HG03521 (cell line): Measurements from ENCODE around the gene IFI27L1.

ENCODE experiments used
- ATAC-seq: cut with Tn5 transposase; IDR thresholded peaks from one replicate; pipeline ENCODE4 v1.9.1; 2021; ENCODE audit warnings: mild to moderate bottlenecking, moderate library complexity; ENCODE audit not compliant: unreplicated experiment

IFI27L1 gene, protein sequence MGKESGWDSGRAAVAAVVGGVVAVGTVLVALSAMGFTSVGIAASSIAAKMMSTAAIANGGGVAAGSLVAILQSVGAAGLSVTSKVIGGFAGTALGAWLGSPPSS

DNA sequence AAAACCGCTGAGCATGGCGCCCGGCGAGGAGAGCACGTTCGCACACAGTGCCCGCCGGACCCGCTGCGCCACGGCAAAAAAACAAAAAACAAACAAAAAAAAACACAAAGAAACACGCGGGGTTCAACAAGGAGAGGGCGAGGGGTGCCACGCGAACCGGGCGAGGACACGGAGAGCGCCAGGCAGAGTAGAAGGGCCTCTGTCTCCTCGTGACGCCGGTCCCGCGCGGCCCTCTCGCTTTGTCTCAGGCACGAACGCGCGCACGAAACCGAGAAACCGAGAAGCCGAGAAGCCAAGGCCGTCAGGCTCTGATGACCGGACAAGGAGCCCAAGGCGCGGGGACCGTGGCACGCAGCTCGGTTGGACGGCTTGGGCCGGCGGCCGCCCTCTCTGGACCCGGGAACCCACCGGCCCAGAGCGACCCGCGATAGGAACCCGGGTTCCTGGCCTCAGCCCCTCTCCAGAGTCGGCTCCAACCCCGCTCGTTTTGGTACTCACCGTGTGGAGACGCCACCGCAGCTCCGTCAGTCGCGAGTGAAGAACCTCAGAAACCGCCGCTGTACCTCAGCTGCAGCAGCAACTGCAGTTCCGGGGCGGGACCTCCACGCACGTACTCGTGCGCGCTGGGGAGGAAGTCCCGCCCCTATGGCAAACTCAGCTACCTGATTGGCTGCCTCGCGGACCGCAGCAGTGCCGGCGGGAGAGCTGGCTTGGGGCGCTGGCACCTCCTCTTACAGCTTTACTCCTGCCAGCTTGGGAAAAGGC lies at the start of gene IFI27L1, which contains the start of gene DDX24:
TSS of gene IFI27L1 (plus strand) at position 690 of the 765 bp plus-strand sequence. CDS start 15,628 bp downstream, outside the sequence.
TSS of gene DDX24 (minus strand) at position 582 of the 765 bp plus-strand sequence. CDS start 1,460 bp downstream, outside the sequence.
- peak; percentile 96 for ATAC-seq

DNA sequence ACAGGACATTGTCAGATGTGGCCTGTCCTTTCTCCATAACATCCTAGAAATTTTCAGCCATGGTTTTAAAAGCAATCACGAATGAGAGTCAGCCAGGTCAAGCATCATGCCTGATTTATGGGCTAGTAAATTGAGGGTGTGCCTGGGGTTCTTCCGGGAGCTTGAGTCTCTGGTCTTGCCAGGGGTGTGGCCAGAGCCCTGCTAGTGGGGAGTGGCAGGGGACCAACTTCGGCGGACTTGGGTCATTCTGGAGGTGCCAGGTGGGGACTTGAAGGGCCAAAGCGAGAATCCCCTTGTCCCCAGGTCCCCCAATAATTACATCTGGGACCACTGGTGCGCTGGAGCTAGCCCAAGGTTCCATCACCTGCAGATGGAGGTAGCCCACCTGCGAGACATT lies 49.2 kb upstream of the IFI27L1 start:
- no peak for ATAC-seq

DNA sequence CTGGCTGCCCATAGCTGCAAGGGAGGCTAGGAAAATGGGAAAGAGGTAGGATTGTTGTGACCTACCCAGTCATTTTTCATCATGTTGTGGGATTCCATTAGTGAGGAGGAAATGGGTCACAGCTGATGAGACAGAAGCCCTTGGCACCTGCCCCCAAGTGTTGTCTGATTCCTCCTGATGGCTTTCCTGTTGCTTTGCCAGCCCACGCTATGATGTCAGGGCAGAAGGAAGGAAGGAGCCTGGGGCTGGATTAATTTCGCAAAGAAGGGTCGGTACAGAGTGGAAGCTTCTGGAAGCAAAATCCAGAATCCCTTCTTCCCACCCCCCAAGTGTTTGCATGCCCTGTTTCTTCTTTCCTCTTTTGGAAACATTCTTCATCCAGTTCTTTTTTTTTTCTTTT lies 46.2 kb upstream of the IFI27L1 start:
- no peak for ATAC-seq

DNA sequence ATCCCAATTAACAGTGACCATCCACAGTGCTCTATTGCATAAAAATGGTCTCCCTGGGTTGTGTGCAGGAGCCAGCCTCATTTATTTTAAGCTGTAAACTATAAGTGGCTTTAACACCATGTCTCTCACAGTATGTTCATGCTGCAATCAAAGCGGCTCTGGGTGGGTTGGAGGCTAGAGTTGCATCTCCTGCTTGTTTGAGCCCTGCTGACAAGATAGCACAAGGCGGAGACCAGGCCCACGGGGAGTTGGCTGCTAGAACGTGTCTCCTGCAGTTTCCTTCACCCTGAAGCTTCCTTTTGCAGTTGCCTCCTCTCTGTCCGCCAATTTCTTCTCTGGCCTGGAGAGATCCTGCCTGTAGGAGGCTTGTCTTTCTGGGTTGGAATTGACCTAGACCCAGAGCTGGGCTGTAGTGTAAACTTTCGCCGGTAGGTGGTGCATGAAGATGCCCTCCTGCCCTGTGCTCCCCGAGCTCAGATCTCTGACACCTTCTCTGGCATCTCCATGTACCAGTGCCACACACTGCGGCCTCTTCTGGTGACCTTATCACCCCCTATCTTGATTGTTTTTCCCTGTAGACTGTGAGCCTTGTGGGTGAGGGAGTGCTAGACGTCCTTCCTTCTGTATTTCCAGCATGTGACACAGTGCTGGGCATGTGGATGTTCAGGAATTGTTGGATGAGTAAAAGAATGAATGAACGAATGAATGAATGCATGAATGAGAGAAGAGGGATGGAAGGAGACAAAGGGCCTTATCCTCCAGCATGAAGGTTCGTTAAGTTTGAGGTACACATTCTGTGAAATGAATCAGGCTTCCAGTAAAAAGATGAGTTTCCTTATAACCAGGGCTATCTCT lies 44.6 kb upstream of the IFI27L1 start:
- peak; percentile 80 for ATAC-seq

DNA sequence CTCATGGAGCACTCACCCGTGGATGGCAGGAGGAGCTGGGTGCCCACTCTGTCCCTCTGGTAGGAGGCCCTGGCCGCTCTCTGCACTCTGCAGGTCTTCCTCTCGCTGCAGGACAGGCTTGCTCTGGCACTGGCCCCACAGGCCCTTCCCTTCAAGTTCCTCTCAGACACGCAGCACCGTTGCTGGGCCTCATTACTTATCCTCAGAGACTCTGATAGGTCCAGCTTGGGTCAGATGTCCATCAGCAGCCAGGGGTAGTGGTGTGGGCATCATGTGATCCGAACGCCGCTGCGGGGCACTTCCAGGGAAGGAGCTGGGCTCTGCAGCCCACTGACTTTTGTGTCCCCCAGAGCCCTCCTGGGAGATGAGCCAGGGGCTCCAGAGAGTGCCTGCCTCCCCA lies 43.2 kb upstream of the IFI27L1 start:
- ATAC-seq: no peak

DNA sequence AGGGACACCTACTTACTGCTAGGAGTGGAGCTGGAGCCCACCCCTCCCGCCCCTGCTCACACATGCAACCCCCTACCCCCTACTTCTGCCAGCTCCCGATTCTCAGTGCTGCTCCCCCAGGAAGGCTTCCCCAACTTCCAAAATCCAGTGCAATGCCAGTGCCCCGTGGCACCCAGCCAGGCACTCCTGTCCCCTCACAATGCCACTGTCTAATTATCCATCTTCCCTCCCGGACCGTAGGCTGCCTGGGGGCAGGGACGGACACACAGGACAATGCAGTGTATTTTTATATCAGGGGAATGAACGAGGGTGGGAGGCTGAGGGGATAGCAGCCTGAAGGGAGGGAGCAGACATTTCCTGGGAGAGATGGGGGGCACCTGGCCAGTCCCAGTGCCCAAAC lies 42.6 kb upstream of the IFI27L1 start:
- ATAC-seq: no peak

DNA sequence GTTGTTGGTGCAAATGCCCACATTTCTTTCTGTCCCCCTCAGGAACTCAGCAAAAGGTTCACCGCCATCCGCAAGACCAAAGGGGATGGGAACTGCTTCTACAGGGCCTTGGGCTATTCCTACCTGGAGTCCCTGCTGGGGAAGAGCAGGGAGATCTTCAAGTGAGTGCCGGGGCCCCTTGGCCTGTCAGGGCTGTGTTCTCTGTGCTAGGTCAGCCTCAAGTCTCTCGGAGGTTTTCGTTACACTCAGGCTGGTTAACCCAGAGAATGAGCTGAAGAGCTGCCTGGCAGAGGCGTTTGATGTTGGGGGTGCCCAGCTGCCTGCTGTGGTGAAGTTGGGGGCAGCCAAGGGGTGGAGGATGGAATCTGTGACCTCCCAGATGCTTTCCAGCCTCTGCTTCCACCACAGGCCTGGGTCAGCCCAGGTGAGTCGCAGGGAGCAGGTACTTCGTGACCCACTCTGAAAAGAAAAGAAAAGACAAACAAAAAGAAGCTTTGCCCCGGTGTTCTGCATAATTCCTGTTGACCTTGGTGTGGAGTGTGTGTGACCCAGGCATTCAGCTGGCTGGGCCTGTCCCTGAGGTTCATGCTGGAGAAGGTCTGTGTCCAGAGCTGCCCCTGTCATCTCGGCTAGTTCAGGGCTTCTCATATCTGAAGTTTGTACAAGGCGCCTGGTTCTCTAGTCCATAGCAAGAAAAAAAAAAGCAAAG lies 42.0 kb upstream of the IFI27L1 start:
- ATAC-seq: no peak

DNA sequence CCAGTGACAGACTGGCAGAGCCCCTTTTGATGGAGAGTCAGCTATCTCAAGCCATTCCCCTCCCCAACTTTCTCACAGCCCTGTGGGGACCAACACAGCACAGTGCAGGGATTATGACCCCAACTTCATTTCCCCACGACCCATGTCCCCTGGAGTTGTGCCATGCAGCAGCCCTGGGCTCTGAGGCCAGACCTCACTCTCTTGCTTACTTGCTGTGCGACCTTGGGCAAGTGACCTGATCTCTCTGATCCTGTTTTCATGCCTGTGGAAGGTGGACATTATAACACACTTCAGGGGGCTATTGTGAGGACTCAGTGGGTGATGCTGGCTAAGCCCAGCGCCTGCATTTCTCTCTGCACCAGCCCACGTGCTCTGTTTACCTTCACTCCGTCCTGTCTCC lies 40.9 kb upstream of the IFI27L1 start:
- ATAC-seq: no peak

DNA sequence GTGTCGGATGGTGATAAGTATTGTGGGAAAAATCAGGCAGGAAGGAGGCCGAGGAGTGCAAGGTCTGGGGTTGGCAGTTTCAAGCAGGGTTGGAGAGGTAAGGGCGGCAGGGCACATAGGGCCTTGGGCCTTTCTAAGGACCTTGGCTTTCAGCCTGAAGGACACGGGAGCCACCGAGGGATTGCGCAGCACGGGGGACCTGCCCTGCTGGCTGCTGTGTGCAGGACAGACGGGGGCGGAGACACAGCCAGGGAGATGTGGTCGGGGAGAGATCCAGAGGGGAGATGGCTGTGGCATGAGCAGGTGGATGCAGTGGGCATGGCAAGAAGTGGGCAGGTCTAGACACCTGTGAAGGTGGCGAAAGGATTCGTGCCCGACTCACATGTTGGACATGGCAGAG lies 40.3 kb upstream of the IFI27L1 start:
- ATAC-seq: no peak

DNA sequence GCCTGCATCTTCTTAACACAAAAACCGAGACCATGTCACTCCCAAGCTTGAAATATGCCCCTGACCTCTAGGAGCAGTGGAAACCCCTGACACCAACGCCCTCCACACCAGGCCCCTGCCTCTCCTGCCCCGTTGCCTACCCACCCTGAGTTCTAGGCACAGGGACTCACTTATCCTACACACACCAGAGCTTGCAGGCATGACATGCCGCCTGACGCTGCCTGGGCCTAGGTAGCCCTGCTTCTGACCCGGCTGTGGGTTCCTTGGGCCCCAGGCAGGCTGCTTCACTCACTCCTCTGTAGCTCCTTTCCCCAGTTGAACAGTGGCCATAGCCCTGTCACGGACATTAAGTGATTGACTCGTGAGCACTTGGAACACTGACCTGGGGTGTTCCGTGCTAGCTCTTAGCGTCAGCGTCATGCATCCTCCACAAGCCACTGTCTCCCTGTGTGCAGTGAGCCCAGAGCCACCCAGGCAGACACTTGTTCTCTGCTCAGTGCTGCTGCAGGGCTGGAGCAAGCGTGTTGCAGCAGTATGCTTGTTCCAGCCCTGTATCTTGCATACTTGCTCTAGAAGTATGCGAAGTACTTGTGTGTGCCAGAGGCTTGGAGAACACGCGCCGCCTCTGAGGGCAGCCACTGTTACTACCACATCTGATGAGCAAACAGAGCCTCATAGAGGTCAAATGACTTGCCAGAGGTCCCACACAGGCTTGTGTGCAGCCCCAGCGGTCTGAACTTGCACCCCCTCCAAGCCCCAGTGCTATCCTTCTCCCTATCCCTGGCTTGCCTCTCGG lies 39.4 kb upstream of the IFI27L1 start:
- no peak for ATAC-seq

DNA sequence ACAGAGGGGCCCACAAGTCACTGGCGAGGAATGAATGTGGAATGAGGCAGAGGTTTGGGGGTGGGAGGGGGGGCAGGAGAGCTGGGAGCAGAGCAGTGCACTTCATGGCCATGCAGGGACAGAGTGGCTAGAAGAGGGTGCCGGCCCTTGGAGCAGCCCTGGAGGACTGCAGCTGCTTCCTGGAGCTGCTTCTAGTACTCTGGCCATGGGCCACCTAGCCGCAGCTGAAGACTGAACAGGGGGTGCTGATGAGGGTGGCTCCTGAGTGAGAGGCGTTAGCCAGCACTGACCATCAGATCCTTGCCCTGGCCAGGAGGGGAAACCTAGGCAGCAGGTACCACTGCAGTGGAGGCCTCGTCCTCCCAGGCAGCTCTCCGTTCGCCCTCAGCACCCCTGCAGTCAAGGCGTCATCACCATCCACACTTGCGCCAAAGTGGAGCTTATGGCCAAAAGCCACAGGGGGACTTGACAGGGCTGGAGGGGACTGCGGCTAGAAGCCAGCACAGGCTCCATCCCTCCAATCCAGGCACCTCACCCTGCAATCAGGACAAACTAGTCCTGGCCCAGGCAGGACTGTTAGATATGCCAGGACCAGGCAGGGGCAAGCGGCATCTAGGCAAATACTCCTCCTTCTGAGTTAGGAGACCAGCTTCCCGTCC lies 38.5 kb upstream of the IFI27L1 start:
- no peak for ATAC-seq

DNA sequence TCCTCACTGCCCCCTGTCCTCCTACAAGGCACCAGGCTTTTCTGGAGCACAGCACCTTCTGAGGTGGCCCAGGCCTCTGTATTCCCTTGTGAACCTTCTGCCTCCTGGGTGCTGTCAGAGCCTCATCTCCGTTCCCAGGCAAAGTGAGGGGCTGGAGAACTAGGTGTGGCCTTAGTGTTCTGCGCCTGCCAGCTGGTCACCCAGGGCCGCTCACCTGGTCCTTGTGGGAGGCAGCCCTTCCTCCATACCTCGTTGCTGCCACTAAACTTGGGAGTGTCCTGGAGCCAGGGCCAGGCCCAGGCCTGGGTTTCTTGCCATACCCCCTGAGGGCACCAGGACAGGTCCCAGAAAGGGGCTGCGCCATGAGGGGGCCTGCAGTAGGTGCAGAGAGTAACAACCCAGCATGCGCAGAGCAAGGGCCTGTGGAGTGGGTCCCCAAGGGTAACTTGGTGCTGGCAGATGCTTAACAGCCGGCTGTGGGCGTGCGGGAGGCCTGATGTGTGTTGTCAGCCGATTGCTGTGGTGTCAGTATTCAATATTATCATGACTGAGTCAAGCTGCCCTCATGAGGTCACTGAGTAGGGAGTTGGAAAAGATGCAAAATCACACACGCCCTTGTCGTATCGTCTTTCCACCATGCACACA lies 37.9 kb upstream of the IFI27L1 start:
- ATAC-seq: no peak

DNA sequence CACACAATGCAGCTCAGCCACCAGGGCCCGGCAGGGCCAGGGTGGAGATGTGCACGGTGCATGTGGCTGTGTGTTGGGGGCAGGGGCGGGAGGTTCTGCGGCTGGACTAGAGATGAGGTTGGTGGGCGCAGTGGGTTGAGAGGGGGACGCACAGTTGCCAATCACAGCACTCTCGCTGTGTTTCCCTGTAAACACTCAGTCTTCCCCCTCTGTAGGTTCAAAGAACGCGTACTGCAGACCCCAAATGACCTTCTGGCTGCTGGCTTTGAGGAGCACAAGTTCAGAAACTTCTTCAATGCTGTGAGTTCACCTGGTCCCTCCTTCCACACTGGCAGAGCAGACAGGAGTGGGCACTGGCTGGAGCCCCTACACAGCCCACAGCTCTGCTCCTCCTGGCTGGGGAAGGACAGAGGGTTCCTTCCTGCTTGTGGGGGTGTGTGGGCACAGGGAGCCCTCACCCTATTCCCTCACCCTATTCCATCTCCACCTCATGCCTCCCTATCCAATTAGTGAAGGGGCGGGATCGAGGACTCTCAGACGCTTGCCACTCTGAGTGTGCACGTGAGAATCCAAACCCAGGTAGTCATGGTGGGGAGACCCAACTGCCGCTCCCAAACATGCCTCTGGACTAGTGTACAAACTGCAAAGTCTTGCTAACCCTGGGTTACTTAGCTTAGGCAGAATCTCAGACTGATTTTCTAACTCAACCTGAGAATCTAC lies 37.2 kb upstream of the IFI27L1 start:
- ATAC-seq: no peak

DNA sequence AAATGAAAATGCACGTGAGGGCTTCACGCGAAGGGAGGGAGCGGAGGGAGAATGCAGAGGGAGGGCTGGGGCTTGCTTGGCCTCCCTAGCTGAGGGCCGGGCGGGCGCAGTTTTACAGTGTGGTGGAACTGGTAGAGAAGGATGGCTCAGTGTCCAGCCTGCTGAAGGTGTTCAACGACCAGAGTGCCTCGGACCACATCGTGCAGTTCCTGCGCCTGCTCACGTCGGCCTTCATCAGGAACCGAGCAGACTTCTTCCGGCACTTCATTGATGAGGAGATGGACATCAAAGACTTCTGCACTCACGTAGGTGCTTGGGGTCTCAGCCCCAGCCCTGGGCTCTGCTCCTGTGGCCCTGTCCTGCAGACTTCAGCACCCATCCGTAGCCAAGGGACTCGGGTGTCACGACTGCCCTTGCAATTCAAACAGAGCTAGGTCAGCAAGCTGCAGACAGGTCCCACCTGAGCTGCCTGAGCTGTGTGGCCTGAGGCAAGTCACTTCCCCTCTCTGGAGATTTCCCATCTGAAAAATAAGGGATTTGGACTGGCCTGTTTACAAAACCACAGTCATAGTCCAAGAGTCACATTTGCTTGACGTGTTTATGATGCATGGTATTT lies 36.5 kb upstream of the IFI27L1 start:
- ATAC-seq: no peak

DNA sequence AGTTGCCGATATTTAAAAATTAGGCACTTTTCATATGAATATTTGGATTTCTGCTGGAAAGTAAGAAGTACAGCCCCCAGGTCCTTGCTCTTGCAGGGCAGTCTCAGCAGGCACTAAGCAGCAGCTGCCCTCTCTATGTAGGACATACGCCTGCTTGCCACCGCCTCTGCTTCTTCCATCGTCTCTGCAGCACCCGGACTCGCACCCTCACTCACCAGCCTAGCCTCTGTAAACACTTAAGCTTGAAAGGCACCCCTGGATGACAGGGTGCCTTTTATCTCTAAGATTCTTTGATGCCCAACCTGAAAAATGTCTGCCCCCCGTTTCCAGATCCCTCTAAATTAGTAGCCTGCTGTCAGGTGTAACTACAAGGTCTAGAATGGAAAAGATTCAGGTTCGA lies 36.0 kb upstream of the IFI27L1 start:
- ATAC-seq: no peak

DNA sequence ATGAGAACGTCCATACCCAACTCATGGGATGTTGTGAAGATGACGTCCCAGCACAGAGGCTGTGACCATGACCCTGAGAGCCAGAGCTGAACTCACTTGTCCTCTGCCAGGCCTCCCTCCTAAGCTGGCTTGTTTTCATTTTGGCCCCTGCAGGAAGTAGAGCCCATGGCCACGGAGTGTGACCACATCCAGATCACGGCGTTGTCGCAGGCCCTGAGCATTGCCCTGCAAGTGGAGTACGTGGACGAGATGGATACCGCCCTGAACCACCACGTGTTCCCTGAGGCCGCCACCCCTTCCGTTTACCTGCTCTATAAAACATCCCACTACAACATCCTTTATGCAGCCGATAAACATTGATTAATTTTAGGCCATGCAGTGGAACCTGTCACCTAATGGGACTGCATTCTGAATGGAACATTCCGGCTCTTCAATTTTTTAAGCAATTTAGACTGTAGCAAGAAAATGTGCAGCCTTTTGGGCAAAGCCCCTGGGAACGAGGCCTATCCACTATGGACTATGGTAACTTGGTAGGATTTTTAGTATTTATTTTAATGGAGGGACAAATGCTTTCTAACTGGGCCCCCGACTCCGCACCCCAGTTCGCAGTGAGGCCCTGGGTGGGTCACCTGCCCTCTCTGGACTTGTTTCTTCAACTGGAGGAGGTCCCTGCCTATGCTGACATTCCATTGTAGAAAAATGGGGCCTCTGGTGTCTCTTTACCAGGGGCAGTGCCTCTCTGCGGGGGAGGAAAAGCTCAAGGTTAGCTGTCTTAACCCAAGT lies 35.4 kb upstream of the IFI27L1 start:
- ATAC-seq: no peak

DNA sequence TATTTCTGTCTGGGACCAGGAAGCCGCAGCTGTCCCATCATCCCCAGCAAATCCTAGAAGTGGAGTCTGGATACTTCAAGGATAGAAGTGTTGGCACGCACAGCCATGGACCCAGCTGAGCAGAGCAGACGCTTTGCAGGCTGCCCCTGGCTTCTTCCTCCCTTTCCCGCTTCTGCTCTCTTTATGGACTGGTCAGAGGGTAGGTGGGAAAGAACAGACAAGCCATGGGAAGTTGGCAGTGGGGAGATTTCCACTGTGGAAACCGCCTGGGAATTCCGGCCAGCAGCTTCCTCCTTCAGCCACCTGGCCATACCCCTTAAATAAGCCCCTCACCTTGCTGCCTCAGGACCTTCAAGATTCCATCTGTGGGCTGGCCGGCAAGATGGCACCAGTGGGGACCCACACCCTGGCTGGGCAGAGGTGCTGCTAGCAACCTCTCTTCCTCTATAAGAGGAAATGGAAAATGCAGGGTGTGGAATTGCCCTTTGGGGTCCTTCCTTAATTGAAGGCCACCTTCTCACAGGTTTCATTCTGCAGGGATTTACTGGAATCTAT lies 34.3 kb upstream of the IFI27L1 start:
- ATAC-seq: no peak
